Caki2 (cell line): ENCODE measurements around the gene PTPN6. TPM values are rescaled to one million over a fixed set of nuclear protein-coding genes. Genes with fewer than 3 reads are reported as not detected.

Experiments
- DNase-seq: peaks from one replicate; pipeline ENCODE4 v3.0.0-alpha.2; 2015; ENCODE audit warnings: low read depth
- in situ Hi-C: cut with HindIII; loops from 2 replicates; pipeline ENCODE4 v1.10.0; 2016; ENCODE audit warnings: low sequenced_read_pairs, low pct_unique_long_range_greater_than_20kb, mixed read lengths
- total RNA-seq: library from RNA; depleted of rRNA; stranded (reverse); fragments of >200 nt; shearing (Covaris generic); gene quantifications from 2 replicates; pipeline ENCODE4 v1.2.3, GENCODE V29; 2014; ENCODE audit warnings: low replicate concordance

PTPN6 gene
- total RNA-seq, 1 experiment from 2014 or later: 28.3 TPM

GRCh38 chr12:6979453-6979852 lies 28.3 kb downstream of the PTPN6 start:
- in situ Hi-C loops: no loop called here
- DNase-seq: no peak

- in situ Hi-C loops: no loop called here
- DNase-seq: no peak
Observed at GRCh38 chr12:6980075-6980474, 28.9 kb downstream of the PTPN6 start.

DNA sequence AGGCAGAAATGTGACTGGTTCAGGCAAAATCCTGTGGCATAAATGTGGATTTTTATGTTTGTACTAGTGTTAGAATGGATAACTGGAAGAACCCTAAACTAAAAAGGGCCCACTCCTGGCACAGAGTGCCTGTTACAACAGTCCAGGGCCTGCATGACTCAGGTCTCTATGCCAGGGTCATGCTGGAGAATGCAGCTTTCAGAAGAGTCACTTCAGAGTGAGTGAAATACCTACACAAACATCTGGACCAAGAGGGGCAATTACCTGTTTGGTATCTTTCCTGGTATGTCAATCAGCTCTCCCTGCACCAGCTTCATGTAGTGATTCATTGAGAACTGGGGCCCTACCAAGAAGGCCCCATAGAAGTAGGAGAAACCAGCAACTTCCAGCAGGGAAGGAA lies 29.6 kb downstream of the PTPN6 start:
- DNase-seq: no peak
- in situ Hi-C loops: no loop called here

GRCh38 chr12:6981152-6982052 lies 30.2 kb downstream of the PTPN6 start:
- DNase-seq: no peak
- in situ Hi-C loops: no loop called here

- no peak for DNase-seq
- in situ Hi-C loops: no loop called here
Observed at GRCh38 chr12:6982532-6982931, 31.4 kb downstream of the PTPN6 start.

DNA sequence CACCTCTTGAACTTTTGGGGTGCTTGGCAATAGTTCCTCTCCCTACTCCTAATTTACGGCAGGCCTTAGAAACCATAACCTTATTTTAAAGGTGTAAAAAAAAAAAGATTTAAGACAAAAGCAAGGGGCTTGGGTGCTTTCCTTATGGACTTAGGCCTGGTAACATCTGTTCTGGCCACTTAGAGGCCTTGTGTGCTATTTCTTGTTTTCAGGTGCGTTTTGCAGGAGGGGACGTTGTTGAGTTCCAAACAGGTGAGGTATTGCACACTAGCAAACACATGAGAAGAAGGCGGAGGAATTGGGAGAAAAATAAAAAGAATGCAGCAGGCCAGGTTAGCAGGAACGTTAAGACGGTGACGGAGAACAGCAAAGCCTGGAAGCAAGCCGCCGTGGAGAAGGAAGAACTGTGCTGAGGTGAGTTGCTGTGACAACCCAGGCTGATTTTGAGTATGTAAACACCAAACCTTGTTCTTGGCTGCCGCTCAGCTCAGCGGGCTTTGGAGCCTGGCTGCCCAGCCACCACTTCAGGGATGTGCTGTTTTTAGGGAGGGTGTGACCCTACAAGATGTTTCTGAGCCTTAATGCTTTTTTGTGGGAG lies 36.9 kb downstream of the PTPN6 start:
- in situ Hi-C loops: no loop called here
- no peak for DNase-seq

DNA sequence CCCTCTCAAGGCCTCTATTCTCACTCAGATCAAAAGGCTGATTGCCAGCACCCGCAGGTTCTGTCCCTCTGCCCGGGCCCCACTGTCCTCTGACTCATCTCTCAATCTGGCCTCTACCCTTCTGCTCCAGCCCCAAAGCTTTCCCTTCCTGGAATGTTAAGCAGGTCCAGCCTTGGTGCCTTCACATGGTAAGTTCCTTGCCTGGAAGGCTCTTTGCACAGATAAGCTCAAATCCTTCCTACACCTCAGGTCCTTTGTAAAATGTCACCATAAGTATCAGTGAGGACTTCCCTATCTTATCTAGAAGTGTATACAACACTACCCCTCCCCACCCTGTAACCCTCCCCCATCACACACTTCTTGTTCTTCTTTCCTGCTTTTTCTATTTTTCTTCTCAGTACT lies 44.9 kb downstream of the PTPN6 start:
- in situ Hi-C loops: no loop called here
- DNase-seq: no peak

GRCh38 chr12:6998715-6999451 lies 47.7 kb downstream of the PTPN6 start:
- in situ Hi-C loops: no loop called here
- peak; percentile 42 for DNase-seq

DNA sequence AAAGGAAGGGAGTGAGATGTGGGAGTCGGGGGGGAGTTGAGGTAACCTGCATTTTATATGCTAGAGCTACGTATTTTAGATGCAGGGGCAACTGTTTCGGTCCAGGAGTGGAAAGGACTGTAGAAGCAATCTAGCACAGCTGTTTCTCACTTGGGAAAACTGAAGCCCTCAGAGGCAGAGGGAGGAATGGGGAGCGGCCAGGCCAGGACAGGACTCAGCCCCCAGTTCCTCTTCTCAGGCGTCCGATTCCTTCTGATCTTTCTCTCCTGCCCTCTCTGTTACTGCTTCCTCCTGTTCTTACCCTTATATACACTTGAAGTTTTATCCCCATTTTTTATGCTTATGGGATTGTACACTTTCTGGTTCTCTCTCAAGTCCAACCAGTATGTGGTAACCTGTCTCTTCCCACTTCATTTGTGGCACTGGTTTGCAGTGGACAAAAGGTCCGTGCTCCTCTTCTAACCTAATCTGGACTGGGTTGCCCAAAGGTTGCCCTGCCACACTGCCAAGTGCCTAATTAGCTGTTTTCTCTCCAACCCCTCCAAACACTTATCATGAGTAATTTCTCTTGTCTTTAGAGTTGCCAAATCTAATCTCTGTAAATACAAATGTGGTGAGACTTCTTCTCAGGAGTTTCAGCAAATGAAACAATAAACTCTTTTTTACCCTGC lies 50.9 kb downstream of the PTPN6 start:
- no peak for DNase-seq
- in situ Hi-C loops: loop anchor here (10.0 kb wide), 1 partner anchor 103 kb away; the partner anchor contains the start of gene C1RL

- in situ Hi-C loops: loop anchor here (10.0 kb wide), 1 partner anchor 100 kb away; the partner anchor contains the start of gene C1RL
Observed at GRCh38 chr12:7004287-7004803, 53.2 kb downstream of the PTPN6 start.

GRCh38 chr12:7004840-7005239 lies 53.7 kb downstream of the PTPN6 start:
- no peak for DNase-seq
- in situ Hi-C loops: loop anchor here (10.0 kb wide), 1 partner anchor 100 kb away; the partner anchor contains the start of gene C1RL

More at GRCh38 chr12:7004287-7004803, 53.2 kb downstream of the PTPN6 start:
- DNase-seq: no peak

DNA sequence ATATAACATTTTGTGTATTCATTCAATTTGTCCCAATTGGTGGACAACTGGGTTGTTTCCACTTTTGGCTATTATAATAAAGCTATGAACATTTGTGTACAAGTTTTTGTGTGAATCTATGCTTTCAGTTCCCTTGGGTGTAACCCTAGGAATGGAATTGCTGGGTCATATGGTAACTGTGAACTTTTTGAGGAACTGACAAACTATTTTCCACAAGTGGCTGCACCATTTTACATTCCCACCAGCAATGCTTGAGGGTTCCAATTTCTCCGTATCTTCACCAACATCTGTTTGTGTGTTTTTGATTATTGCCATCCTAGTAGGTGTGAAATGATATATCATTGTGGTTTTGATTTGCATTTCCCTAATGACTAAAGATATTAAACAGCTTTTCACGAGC lies 54.2 kb downstream of the PTPN6 start:
- DNase-seq: no peak
- in situ Hi-C loops: loop anchor here (10.0 kb wide), 1 partner anchor 99 kb away; the partner anchor contains the start of gene C1RL

DNA sequence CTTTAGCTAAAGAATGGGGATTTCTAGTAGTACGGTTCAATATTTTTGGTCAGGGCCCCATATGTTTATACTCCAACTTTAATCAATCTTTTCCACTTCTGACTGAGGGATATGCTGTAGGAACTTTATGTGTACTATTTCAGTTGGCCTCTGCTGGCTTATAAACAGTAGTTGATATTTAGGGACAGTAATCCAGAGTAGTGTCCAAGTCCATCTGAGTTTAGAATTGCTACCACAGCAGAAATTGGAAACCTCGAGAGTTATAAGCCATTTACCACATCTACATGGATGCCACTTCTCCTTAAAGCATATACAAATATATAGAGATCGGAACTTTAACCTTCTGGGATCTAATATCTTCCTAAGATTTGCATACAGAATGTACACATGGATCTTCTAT lies 55.5 kb downstream of the PTPN6 start:
- in situ Hi-C loops: loop anchor here (10.0 kb wide), 1 partner anchor 98 kb away; the partner anchor contains the start of gene C1RL
- DNase-seq: no peak

- no peak for DNase-seq
- in situ Hi-C loops: loop anchor here (10.0 kb wide), 1 partner anchor 96 kb away; the partner anchor contains the start of gene C1RL
Observed at GRCh38 chr12:7008864-7009263, 57.7 kb downstream of the PTPN6 start.

DNA sequence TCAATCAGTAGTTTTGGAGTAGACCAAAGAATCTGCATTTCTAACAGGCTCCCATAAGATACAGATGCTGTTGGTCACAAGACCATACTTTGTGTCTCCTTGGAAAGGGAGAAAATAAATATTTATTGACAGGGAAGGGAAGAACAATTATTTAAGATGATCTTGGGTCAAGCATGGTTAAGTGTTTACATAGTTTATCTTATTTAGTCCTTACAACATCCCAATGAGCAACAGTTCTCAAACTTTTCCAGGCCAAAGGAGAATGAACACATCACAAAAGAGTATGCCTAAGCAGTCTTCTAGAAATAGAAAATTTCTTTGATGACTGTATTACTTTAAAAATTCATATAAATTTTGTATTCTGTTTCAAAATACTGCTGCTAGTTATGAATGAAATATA lies 58.4 kb downstream of the PTPN6 start:
- no peak for DNase-seq
- in situ Hi-C loops: loop anchor here (10.0 kb wide), 1 partner anchor 95 kb away; the partner anchor contains the start of gene C1RL
